Measurements from ENCODE around the gene MAP3K14.

MAP3K14 gene

GRCh38 chr17:45246861-45247428, 69.9 kb downstream of the MAP3K14 start:
- H3K36me3 ChIP-seq (ENCODE audit: insufficient read depth, low read length) = no peaks in the 10 kb centered on the region
- H3K4me1 ChIP-seq (ENCODE audit: insufficient read depth, low read length) = peaks cover 9% of the 10 kb centered on the region; the same call in 1 of the 2 replicates
- H3K9me3 ChIP-seq (ENCODE audit: control insufficient read depth, insufficient read depth, low read length) = no peaks in the 10 kb centered on the region
- H3K9ac ChIP-seq (ENCODE audit: low read depth, low read length) = peak overlapping the region; percentile 85

- Histone ChIP-seq H3K9me3 (ENCODE audit: control insufficient read depth, insufficient read depth, low read length) (no peaks in the 10 kb centered on the region), H3K36me3 (ENCODE audit: insufficient read depth, low read length) (no peaks in the 10 kb centered on the region), H3K9ac (ENCODE audit: low read depth, low read length) (peak overlapping the region; percentile 85; the same call in 1 of the 2 replicates), H3K4me1 (ENCODE audit: insufficient read depth, low read length) (peaks cover 9% of the 10 kb centered on the region; the same call in 1 of the 2 replicates)
Observed at GRCh38 chr17:45246338-45246737, 70.5 kb downstream of the MAP3K14 start.

- Histone ChIP-seq H3K9ac (ENCODE audit: low read depth, low read length) (no peak overlapping the region), H3K9me3 (ENCODE audit: control insufficient read depth, insufficient read depth, low read length) (no peaks in the 10 kb centered on the region), H3K4me1 (ENCODE audit: insufficient read depth, low read length) (peaks cover 9% of the 10 kb centered on the region; the same call in 1 of the 2 replicates), H3K36me3 (ENCODE audit: insufficient read depth, low read length) (no peaks in the 10 kb centered on the region)
Observed at GRCh38 chr17:45244725-45245656, 71.8 kb downstream of the MAP3K14 start.

- H3K9ac ChIP-seq (ENCODE audit: low read depth, low read length) = no peak overlapping the region
- no peaks in the 10 kb centered on the region for H3K36me3 ChIP-seq (ENCODE audit: insufficient read depth, low read length)
- H3K9me3 ChIP-seq (ENCODE audit: control insufficient read depth, insufficient read depth, low read length) = no peaks in the 10 kb centered on the region
- H3K4me1 ChIP-seq (ENCODE audit: insufficient read depth, low read length) = peaks cover 5% of the 10 kb centered on the region; the same call in 1 of the 2 replicates
Observed at GRCh38 chr17:45243750-45244149, 73.1 kb downstream of the MAP3K14 start.

GRCh38 chr17:45242029-45242414, 74.8 kb downstream of the MAP3K14 start:
- H3K9me3 ChIP-seq (ENCODE audit: control insufficient read depth, insufficient read depth, low read length) = no peaks in the 10 kb centered on the region
- no peaks in the 10 kb centered on the region for H3K36me3 ChIP-seq (ENCODE audit: insufficient read depth, low read length)
- peak overlapping the region; percentile 28; the same call in 1 of the 2 replicates for H3K9ac ChIP-seq (ENCODE audit: low read depth, low read length)
- peaks cover 2% of the 10 kb centered on the region; the same call in 1 of the 2 replicates for H3K4me1 ChIP-seq (ENCODE audit: insufficient read depth, low read length)

GRCh38 chr17:45241328-45242028, 75.3 kb downstream of the MAP3K14 start:
- H3K36me3 ChIP-seq (ENCODE audit: insufficient read depth, low read length) = no peaks in the 10 kb centered on the region
- H3K9ac ChIP-seq (ENCODE audit: low read depth, low read length) = peak overlapping the region; percentile 91
- no peaks in the 10 kb centered on the region for H3K9me3 ChIP-seq (ENCODE audit: control insufficient read depth, insufficient read depth, low read length)
- H3K4me1 ChIP-seq (ENCODE audit: insufficient read depth, low read length) = peaks cover 1% of the 10 kb centered on the region; the same call in 1 of the 2 replicates

- Histone ChIP-seq H3K4me1 (ENCODE audit: insufficient read depth, low read length) (peaks cover 5% of the 10 kb centered on the region; the same call in 1 of the 2 replicates), H3K9ac (ENCODE audit: low read depth, low read length) (peak overlapping the region; percentile 91), H3K36me3 (ENCODE audit: insufficient read depth, low read length) (no peaks in the 10 kb centered on the region), H3K9me3 (ENCODE audit: control insufficient read depth, insufficient read depth, low read length) (no peaks in the 10 kb centered on the region)
Observed at GRCh38 chr17:45240905-45241327, 75.9 kb downstream of the MAP3K14 start.

- Histone ChIP-seq H3K36me3 (ENCODE audit: insufficient read depth, low read length) (no peaks in the 10 kb centered on the region), H3K9ac (ENCODE audit: low read depth, low read length) (no peak overlapping the region), H3K4me1 (ENCODE audit: insufficient read depth, low read length) (peaks cover 7% of the 10 kb centered on the region; the same call in 1 of the 2 replicates), H3K9me3 (ENCODE audit: control insufficient read depth, insufficient read depth, low read length) (no peaks in the 10 kb centered on the region)
Observed at GRCh38 chr17:45238155-45238774, 78.6 kb downstream of the MAP3K14 start.

GRCh38 chr17:45237686-45238085, 79.1 kb downstream of the MAP3K14 start:
- Histone ChIP-seq H3K4me1 (ENCODE audit: insufficient read depth, low read length) (peaks cover 7% of the 10 kb centered on the region; the same call in 1 of the 2 replicates), H3K36me3 (ENCODE audit: insufficient read depth, low read length) (no peaks in the 10 kb centered on the region), H3K9ac (ENCODE audit: low read depth, low read length) (no peak overlapping the region)

GRCh38 chr17:45236282-45236606, 80.6 kb downstream of the MAP3K14 start:
- Histone ChIP-seq H3K9me3 (ENCODE audit: control insufficient read depth, insufficient read depth, low read length) (no peaks in the 10 kb centered on the region), H3K36me3 (ENCODE audit: insufficient read depth, low read length) (no peaks in the 10 kb centered on the region), H3K4me1 (ENCODE audit: insufficient read depth, low read length) (peaks cover 7% of the 10 kb centered on the region; the same call in 1 of the 2 replicates), H3K9ac (ENCODE audit: low read depth, low read length) (no peak overlapping the region)

More at GRCh38 chr17:45237686-45238085, 79.1 kb downstream of the MAP3K14 start:
- H3K9me3 ChIP-seq (ENCODE audit: control insufficient read depth, insufficient read depth, low read length) = no peaks in the 10 kb centered on the region

GRCh38 chr17:45235416-45236281, 81.2 kb downstream of the MAP3K14 start:
- H3K9me3 ChIP-seq (ENCODE audit: control insufficient read depth, insufficient read depth, low read length) = no peaks in the 10 kb centered on the region
- no peaks in the 10 kb centered on the region for H3K36me3 ChIP-seq (ENCODE audit: insufficient read depth, low read length)
- no peak overlapping the region for H3K9ac ChIP-seq (ENCODE audit: low read depth, low read length)
- H3K4me1 ChIP-seq (ENCODE audit: insufficient read depth, low read length) = peaks cover 8% of the 10 kb centered on the region; the same call in 1 of the 2 replicates

GRCh38 chr17:45234641-45235415, 82.0 kb downstream of the MAP3K14 start:
- H3K9ac ChIP-seq (ENCODE audit: low read depth, low read length) = no peak overlapping the region
- H3K4me1 ChIP-seq (ENCODE audit: insufficient read depth, low read length) = peaks cover 15% of the 10 kb centered on the region; the same call in 1 of the 2 replicates
- no peaks in the 10 kb centered on the region for H3K9me3 ChIP-seq (ENCODE audit: control insufficient read depth, insufficient read depth, low read length)
- H3K36me3 ChIP-seq (ENCODE audit: insufficient read depth, low read length) = no peaks in the 10 kb centered on the region
